B cell (primary cell): Measurements from ENCODE around the gene STXBP4. TPM values are rescaled to one million over a fixed set of nuclear protein-coding genes. Genes with fewer than 3 reads are reported as not detected.

Source experiments
- ATAC-seq: fragments of 200-7000 bp; cut with Tn5 transposase; one replicate; pipeline ENCODE4 v1.10.0; 2021; ENCODE audit warnings: low read depth, mild to moderate bottlenecking, moderate number of reproducible peaks, moderate library complexity
- CTCF ChIA-PET: fragments of 350-600 bp; sonication (Branson Sonifier 250); formaldehyde crosslinking; loops from one replicate; lab custom pipeline; 2021; ENCODE audit warnings: antibody characterized with exemption, inconsistent platforms; lab: Charles Lee
- POLR2A ChIA-PET: fragments of 350-600 bp; sonication (Branson Sonifier 250); formaldehyde crosslinking; loops from one replicate; lab custom pipeline; 2021; ENCODE audit warnings: antibody characterized with exemption; lab: Charles Lee
- DNase-seq: peaks from one replicate; pipeline ENCODE4 v3.0.0; 2013
- H2AFZ ChIP-seq: 2 replicates; pipeline ENCODE4 v1.6.1; 2012; ENCODE audit warnings: mild to moderate bottlenecking, low read depth, low read length; ENCODE audit not compliant: insufficient read depth, poor library complexity, severe bottlenecking
- H3K27ac ChIP-seq, 2 donors: 1 replicate in 1 of 2; 2 replicates in 1 of 2; pipeline ENCODE4 v1.5.1; 2012 to 2013; ENCODE audit warnings: low read length in 2 of 2, mild to moderate bottlenecking in 2 of 2, moderate library complexity in 1 of 2
- H3K27me3 ChIP-seq, 4 experiments: fragments of 200-600 bp in 1 of 4; sonication (generic) in 1 of 4; replicated peaks in 1 of 4; 1 replicate in 2 of 4; 2 replicates in 2 of 4; pipeline versions ENCODE4 v1.6.1 to v1.7.0; 2013 to 2016; ENCODE audit warnings: low read length in 3 of 4, mild to moderate bottlenecking in 2 of 4, mixed read lengths in 1 of 4, moderate library complexity in 1 of 4; ENCODE audit not compliant: insufficient read depth in 4 of 4, control insufficient read depth in 3 of 4; ENCODE audit errors: control extremely low read depth in 1 of 4
- H3K36me3 ChIP-seq, 2 experiments: replicated peaks in 1 of 2; 1 replicate in 1 of 2; 2 replicates in 1 of 2; pipeline versions ENCODE4 v1.6.1 to v1.7.1; 2013; ENCODE audit warnings: low read length in 1 of 2; ENCODE audit not compliant: insufficient read depth in 2 of 2, control insufficient read depth in 1 of 2; ENCODE audit errors: control extremely low read depth in 1 of 2, extremely low read depth in 1 of 2
- H3K4me1 ChIP-seq, 2 donors: fragments of 200-600 bp in 1 of 2; sonication (generic) in 1 of 2; 1 replicate in 1 of 2; 2 replicates in 1 of 2; pipeline versions ENCODE4 v1.5.1 to v1.6.1; 2013 to 2017; ENCODE audit warnings: low read length in 2 of 2; ENCODE audit not compliant: control insufficient read depth in 2 of 2, insufficient read depth in 2 of 2
- H3K4me2 ChIP-seq: replicated peaks from 2 replicates; pipeline ENCODE3; 2012; ENCODE audit warnings: mild to moderate bottlenecking, low read depth, low read length; ENCODE audit not compliant: poor library complexity, severe bottlenecking
- H3K4me3 ChIP-seq, 5 experiments: fragments of 200-600 bp in 1 of 5; sonication (generic) in 1 of 5; 1 replicate in 3 of 5; 2 replicates in 2 of 5; pipeline versions ENCODE4 v1.5.1 to v1.7.0; 2011 to 2016; ENCODE audit warnings: low read length in 4 of 5, mild to moderate bottlenecking in 4 of 5, low read depth in 2 of 5, control low read depth in 1 of 5, moderate library complexity in 1 of 5; ENCODE audit not compliant: insufficient read depth in 1 of 5; ENCODE audit errors: control extremely low read depth in 1 of 5, extremely low read depth in 1 of 5
- H3K79me2 ChIP-seq: fragments of 200-600 bp; sonication (generic); one replicate; pipeline ENCODE4 v1.6.0; 2016; ENCODE audit warnings: low read length; ENCODE audit not compliant: control insufficient read depth, insufficient read depth
- H3K9ac ChIP-seq: fragments of 200-600 bp; sonication (generic); 2 replicates; pipeline ENCODE4 v1.6.1; 2017; ENCODE audit warnings: mild to moderate bottlenecking, low read length, moderate library complexity
- H3K9me3 ChIP-seq, 3 donors: one replicate each; pipeline versions ENCODE4 v1.6.1 to v1.7.1; 2013; ENCODE audit warnings: low read length in 2 of 3; ENCODE audit not compliant: control insufficient read depth in 2 of 3, insufficient read depth in 1 of 3; ENCODE audit errors: control extremely low read depth in 1 of 3
- H4K20me1 ChIP-seq: 2 replicates; pipeline ENCODE4 v1.6.0; 2012; ENCODE audit warnings: mild to moderate bottlenecking, low read length; ENCODE audit not compliant: insufficient read depth, control insufficient read depth, poor library complexity, severe bottlenecking
- H3K27ac Mint-ChIP-seq: one replicate; pipeline ENCODE4 v1.8.0; 2021; ENCODE audit warnings: mixed read lengths
- H3K27me3 Mint-ChIP-seq: one replicate; pipeline ENCODE4 v1.8.0; 2021; ENCODE audit warnings: mixed read lengths
- H3K4me1 Mint-ChIP-seq: one replicate; pipeline ENCODE4 v1.8.0; 2021; ENCODE audit warnings: mixed read lengths
- H3K4me3 Mint-ChIP-seq: one replicate; pipeline ENCODE4 v1.8.0; 2021; ENCODE audit warnings: mixed read lengths
- H3K9me3 Mint-ChIP-seq: one replicate; pipeline ENCODE4 v1.8.0; 2022; ENCODE audit warnings: mixed read lengths; ENCODE audit not compliant: insufficient read depth
- EZH2 ChIP-seq: IDR thresholded peaks from 2 replicates; pipeline ENCODE4 v1.6.1; 2012; ENCODE audit warnings: borderline replicate concordance, low read depth, mild to moderate bottlenecking, moderate library complexity, low read length; ENCODE audit not compliant: insufficient read depth, poor library complexity, severe bottlenecking
- WGBS: methylation state at CpG from one replicate; pipeline ENCODE4 v1.1.5; 2013; ENCODE audit warnings: missing lambda C conversion rate; ENCODE audit not compliant: insufficient coverage; 5-methylcytosine and 5-hydroxymethylcytosine counted together
- intact Hi-C: fragments of 100-400 bp; cut with micrococcal nuclease; formaldehyde crosslinking; loops from one replicate; pipeline ENCODE4 v1.10.0; 2022
- polyA plus RNA-seq: library from polyadenylated mRNA; depleted of rRNA; stranded (reverse); fragments of >200 nt; gene quantifications from 2 replicates; pipeline ENCODE4 v1.2.3, GENCODE V29; 2012
- total RNA-seq, 2 donors: library from RNA; stranded (reverse); fragments of 120-200 nt in 1 of 2; gene quantifications; 1 replicate in 1 of 2; 2 replicates in 1 of 2; pipeline versions ENCODE4 v1.2.3 to v1.2.4, GENCODE V29; 2013 to 2022
- TF ChIP-seq, protein P1 (sequence below): fragments of 200-600 bp; IDR thresholded peaks from one replicate; pipeline ENCODE4 v1.8.0; 2022; ENCODE audit warnings: antibody characterized with exemption, mild to moderate bottlenecking

Gene STXBP4
- total and polyA plus RNA-seq, 2 donors (not counting 1 experiment from before 2014, with no cell fraction given), result 1.2 to 11.4 TPM

DNA sequence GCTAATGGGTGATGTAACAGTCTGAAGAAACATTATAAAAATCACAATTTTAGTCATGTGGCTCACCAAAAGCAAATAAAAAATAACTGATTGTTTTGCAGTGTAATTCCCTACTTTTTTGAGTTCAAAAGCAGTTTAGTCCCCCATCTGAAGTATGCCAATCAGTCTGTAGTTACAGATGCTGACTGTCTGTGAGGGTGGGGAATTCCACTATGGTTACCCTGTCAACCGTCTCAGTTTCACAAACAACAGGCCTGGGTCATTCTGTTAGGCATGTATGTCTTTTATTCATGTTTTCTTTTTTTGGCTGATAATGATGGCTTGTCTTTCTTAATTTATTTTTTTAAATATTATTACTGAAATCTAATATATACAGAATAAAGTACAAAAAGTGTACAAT, 69.3 kb downstream of the STXBP4 start:
- Histone ChIP-seq H2AFZ (no peak overlapping the region), H3K9me3 (no peaks in the 10 kb centered on the region), H3K27ac (no peak overlapping the region), H3K36me3 (no peaks in the 10 kb centered on the region), H3K4me3 (no peak overlapping the region), H3K9ac (no peak overlapping the region), H3K4me2 (no peak overlapping the region), H3K4me1 (no peaks in the 10 kb centered on the region), H4K20me1 (no peaks in the 10 kb centered on the region), H3K27me3 (no peaks in the 10 kb centered on the region), H3K79me2 (no peaks in the 10 kb centered on the region)
- ChIA-PET POLR2A (no interaction called here), CTCF (no interaction called here)
- no peak overlapping the region for H3K4me3 Mint-ChIP-seq
- TF ChIP-seq, protein P1, sequence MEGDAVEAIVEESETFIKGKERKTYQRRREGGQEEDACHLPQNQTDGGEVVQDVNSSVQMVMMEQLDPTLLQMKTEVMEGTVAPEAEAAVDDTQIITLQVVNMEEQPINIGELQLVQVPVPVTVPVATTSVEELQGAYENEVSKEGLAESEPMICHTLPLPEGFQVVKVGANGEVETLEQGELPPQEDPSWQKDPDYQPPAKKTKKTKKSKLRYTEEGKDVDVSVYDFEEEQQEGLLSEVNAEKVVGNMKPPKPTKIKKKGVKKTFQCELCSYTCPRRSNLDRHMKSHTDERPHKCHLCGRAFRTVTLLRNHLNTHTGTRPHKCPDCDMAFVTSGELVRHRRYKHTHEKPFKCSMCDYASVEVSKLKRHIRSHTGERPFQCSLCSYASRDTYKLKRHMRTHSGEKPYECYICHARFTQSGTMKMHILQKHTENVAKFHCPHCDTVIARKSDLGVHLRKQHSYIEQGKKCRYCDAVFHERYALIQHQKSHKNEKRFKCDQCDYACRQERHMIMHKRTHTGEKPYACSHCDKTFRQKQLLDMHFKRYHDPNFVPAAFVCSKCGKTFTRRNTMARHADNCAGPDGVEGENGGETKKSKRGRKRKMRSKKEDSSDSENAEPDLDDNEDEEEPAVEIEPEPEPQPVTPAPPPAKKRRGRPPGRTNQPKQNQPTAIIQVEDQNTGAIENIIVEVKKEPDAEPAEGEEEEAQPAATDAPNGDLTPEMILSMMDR, result no peak
- TF ChIP-seq EZH2, result no peak
- ATAC-seq (peak; percentile 61), DNase-seq (peak; percentile 37)
- WGBS, result no CpG with 5 or more reads among the region's 1 CpG
- peaks cover 6% of the 10 kb centered on the region for H3K4me1 Mint-ChIP-seq
- H3K27me3 Mint-ChIP-seq, result no peaks in the 10 kb centered on the region
- H3K9me3 Mint-ChIP-seq, result no peaks in the 10 kb centered on the region
- intact Hi-C loops, result no loop called here
- H3K27ac Mint-ChIP-seq, result no peak overlapping the region

DNA sequence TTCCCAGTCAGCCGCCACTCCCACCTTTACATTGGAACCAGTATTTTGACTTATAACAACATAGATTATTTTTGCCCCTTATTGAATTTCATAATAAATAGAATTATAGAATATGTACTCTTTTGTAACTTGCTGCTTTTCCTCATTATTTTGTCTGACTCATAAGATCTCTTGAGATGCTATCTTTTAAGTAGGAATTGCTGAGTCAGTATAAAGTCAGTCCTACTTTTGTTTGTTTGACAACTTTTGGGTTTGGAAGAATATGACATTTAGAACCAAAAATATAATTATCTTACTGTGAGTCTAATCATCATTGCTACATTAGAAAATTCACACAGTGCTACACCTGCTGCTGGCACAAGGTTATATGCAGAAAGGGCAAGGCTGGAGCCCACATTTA, 69.7 kb downstream of the STXBP4 start:
- no peaks in the 10 kb centered on the region for H3K36me3 ChIP-seq
- ATAC-seq, result no peak
- no peak for DNase-seq

More for the DNA sequence above, 69.7 kb downstream of the STXBP4 start:
- ChIA-PET CTCF (no interaction called here), POLR2A (no interaction called here)
- Histone ChIP-seq H3K27ac (no peak overlapping the region), H3K27me3 (no peaks in the 10 kb centered on the region), H3K4me3 (no peak overlapping the region), H2AFZ (no peak overlapping the region), H3K9me3 (no peaks in the 10 kb centered on the region), H3K9ac (no peak overlapping the region), H4K20me1 (no peaks in the 10 kb centered on the region), H3K79me2 (no peaks in the 10 kb centered on the region), H3K4me1 (no peaks in the 10 kb centered on the region), H3K4me2 (no peak overlapping the region)
- no CpG with 5 or more reads among the region's 1 CpG for WGBS
- intact Hi-C loops, result no loop called here
- Mint-ChIP-seq H3K4me3 (no peak overlapping the region), H3K9me3 (no peaks in the 10 kb centered on the region), H3K27me3 (no peaks in the 10 kb centered on the region), H3K4me1 (peaks cover 6% of the 10 kb centered on the region), H3K27ac (no peak overlapping the region)
- TF ChIP-seq, protein P1, result no peak
- no peak for TF ChIP-seq EZH2
